Measurements from ENCODE around the gene RNF138. TPM values are rescaled to one million over a fixed set of nuclear protein-coding genes. Genes with fewer than 3 reads are reported as not detected.
A peak's percentile ranks its signal among the peaks of the same experiment; 100 is the strongest.

Gene RNF138
- total RNA-seq, 2 experiments from 2014 or later = 64.6 to 67.0 TPM

DNA sequence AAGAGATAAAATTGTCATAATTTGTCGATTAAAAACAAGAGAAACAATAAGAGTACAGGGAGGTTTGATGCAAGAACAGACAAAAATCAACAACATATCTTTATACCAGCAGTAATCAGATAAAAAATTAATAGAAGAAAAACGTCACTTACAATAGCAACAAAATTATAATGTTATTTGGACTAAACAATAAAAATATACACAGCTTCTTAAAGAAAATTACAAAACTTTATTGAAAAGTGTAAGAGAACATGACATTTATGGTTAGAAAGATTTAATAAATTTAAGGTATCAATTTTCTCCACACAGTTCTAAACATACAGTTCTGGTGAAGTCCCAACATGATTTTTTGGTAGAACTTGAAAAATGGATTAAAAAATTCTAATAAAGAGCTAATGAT lies 12.8 kb downstream of the RNF138 start:
- Mint-ChIP-seq H3K4me3 (no peak overlapping the region), H3K9me3 (no peaks in the 10 kb centered on the region), H3K36me3 (ENCODE audit: low read depth) (peaks cover 43% of the 10 kb centered on the region), H3K27ac (no peak overlapping the region), H3K4me1 (peaks cover 31% of the 10 kb centered on the region), H3K27me3 (no peaks in the 10 kb centered on the region)
- no peak for DNase-seq
- ChIA-PET CTCF (no interaction called here), POLR2A (interaction anchor here (0.7 kb wide), 1 partner anchor 85 kb away, joined by 3 read pairs; no protein-coding TSS in a partner anchor)

DNA sequence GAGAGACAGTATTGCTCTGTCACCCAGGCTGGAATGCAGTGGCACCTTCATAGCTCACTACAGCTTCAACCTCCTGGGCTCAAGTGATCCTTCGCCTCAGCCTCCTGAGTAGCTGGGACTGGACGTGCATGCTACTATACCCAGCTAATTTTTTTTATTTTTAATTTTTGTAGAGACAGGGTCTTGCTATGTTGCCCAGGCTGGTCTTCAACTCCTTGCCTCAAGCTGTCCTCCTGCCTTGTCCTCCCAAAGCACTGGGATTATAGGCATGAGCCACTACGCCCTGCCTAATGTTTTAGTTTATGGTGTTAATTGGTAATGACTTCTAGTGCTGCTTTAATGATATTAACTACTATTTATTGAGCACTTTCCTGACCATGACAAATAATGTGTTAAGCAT lies 18.3 kb downstream of the RNF138 start:
- Mint-ChIP-seq H3K9me3 (no peaks in the 10 kb centered on the region), H3K27me3 (no peaks in the 10 kb centered on the region), H3K4me3 (no peak overlapping the region), H3K36me3 (ENCODE audit: low read depth) (peaks cover 42% of the 10 kb centered on the region), H3K4me1 (peaks cover 42% of the 10 kb centered on the region), H3K27ac (no peak overlapping the region)
- CTCF ChIA-PET = no interaction called here
- POLR2A ChIA-PET = no interaction called here
- DNase-seq = no peak

DNA sequence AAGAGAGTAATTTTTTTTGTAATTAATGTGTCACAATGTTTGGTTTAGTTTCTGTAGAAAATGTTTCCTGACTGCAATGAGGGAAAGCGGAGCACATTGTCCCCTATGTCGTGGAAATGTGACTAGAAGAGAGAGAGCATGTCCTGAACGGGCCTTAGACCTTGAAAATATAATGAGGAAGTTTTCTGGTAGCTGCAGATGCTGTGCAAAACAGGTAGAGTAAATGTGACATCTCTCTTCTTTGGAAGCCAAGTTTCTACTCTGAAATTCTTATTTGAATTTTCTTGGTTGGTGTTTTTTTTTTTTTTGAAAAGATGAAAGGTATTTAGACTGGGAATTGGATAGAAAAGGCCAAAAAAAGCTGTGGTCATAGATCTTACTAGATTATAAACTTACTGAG lies 20.0 kb downstream of the RNF138 start:
- H3K27me3 Mint-ChIP-seq = no peaks in the 10 kb centered on the region
- no peak overlapping the region for H3K4me3 Mint-ChIP-seq
- peaks cover 44% of the 10 kb centered on the region for H3K36me3 Mint-ChIP-seq (ENCODE audit: low read depth)
- H3K27ac Mint-ChIP-seq = peak overlapping the region; percentile 28
- peaks cover 32% of the 10 kb centered on the region for H3K4me1 Mint-ChIP-seq
- ChIA-PET CTCF (interaction anchor here (0.8 to 1.3 kb wide), 3 partner anchors 15 to 169 kb away, joined by 3 to 6 read pairs (median 3); partner anchors contain the start of genes RNF125 and TRAPPC8), POLR2A (interaction anchor here (1.6 kb wide), 1 partner anchor 18 kb away, joined by 6 read pairs; no protein-coding TSS in a partner anchor)
- no peak for DNase-seq
- H3K9me3 Mint-ChIP-seq = no peaks in the 10 kb centered on the region

DNA sequence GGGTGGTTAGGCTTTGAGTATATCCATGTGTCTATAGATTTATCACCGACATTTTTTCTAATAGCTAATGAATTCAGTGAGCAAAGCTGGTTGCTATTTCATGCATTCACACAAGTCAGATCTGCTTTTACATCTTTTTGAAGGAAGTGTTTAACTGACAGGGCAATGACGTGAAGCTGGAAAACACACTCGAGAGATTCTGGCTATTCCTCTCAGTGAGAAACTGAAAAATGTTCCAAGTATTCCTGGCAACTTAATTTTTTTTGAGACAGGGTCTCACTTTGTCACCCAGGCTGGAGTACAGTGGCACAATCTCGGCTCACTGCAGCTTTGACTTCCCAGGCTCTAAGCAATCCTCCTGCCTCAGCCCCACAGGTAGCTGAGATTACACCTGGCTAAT lies 21.2 kb downstream of the RNF138 start:
- H3K4me1 Mint-ChIP-seq = peaks cover 38% of the 10 kb centered on the region
- CTCF ChIA-PET = interaction anchor here (1.3 kb wide), 1 partner anchor 94 kb away, joined by 6 read pairs; the partner anchor contains the start of gene RNF125
- POLR2A ChIA-PET = interaction anchor here (1.6 kb wide), 1 partner anchor 20 kb away, joined by 6 read pairs; no protein-coding TSS in a partner anchor
- no peak overlapping the region for H3K4me3 Mint-ChIP-seq
- no peak overlapping the region for H3K27ac Mint-ChIP-seq
- DNase-seq = no peak
- H3K9me3 Mint-ChIP-seq = no peaks in the 10 kb centered on the region
- H3K27me3 Mint-ChIP-seq = no peaks in the 10 kb centered on the region
- peaks cover 50% of the 10 kb centered on the region for H3K36me3 Mint-ChIP-seq (ENCODE audit: low read depth)

DNA sequence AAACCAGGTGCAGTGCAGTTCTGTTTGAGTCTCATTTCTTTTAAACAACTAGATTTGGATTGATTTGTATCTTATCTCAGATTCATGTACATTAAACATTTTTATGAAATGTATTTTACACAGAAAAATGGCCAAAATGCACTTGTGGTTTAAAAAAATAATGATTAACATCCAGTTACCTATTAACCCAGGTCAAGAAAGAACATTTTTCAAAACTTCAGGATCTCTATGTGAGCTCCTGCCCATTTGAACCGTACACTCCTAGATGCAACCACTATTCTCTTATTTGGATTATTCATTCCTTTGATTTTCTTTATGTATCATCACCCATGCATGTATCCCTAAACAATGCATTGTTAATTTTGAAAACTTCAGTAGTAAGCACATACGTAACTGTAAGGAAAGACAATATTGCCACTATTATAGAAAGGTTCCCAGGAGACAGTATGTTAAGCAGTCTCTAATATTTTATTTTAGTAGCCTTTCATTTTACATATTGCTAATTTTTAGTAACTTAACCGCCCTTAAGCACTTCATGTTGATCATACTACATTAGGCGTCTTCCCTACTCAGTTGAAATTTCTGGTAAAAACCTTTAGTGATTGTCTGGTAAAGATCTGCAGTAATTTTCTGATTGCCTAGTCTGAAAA lies 22.7 kb downstream of the RNF138 start:
- Mint-ChIP-seq H3K36me3 (ENCODE audit: low read depth) (peaks cover 51% of the 10 kb centered on the region), H3K27me3 (no peaks in the 10 kb centered on the region), H3K9me3 (no peaks in the 10 kb centered on the region), H3K4me3 (no peak overlapping the region), H3K27ac (no peak overlapping the region), H3K4me1 (peaks cover 34% of the 10 kb centered on the region)
- POLR2A ChIA-PET = interaction anchor here (0.8 kb wide), 1 partner anchor 74 kb away, joined by 3 read pairs; no protein-coding TSS in a partner anchor
- CTCF ChIA-PET = no interaction called here
- DNase-seq = no peak

DNA sequence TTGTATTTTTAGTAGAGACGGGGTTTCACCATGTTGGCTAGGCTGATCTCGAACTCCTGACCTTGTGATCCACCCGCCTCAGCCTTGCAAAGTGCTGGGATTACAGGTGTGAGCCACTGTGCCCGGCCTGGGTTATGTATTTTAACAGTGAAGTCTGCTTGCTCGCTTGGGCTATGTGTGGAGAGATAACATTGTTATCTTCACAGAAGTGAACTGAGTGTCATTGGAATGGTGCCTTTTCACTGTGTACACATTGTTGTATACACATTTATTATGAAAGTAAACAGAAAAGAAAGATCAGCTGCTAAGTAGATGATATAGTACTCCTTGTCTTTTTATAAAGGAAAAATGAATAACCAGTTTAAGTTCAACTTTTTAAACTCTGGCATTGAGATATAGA lies 30.4 kb downstream of the RNF138 start:
- CTCF ChIA-PET = no interaction called here
- no peak overlapping the region for H3K4me3 Mint-ChIP-seq
- H3K36me3 Mint-ChIP-seq (ENCODE audit: low read depth) = peaks cover 44% of the 10 kb centered on the region
- POLR2A ChIA-PET = interaction anchor here (1.5 kb wide), 1 partner anchor 179 kb away, joined by 4 read pairs; the partner anchor contains the start of gene TRAPPC8
- no peaks in the 10 kb centered on the region for H3K9me3 Mint-ChIP-seq
- DNase-seq = no peak
- H3K27ac Mint-ChIP-seq = no peak overlapping the region
- peaks cover 13% of the 10 kb centered on the region for H3K4me1 Mint-ChIP-seq
- H3K27me3 Mint-ChIP-seq = no peaks in the 10 kb centered on the region

DNA sequence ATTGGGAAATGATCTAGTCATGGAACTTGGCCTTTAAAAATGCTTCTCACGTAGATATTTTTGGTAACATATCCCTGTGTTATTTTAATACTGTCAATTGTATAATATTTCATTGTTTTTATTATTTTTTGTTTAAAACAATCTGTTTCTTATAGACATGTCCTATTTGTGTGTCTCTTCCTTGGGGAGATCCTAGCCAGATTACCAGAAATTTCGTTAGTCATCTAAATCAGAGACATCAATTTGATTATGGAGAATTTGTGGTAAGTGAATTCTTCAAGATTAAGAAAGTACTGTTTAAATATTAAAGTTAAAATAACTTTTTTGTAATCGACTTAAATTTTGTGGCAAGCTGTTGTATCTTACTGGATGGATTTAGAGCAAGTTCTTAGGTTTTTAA lies 34.9 kb downstream of the RNF138 start:
- no peak overlapping the region for H3K4me3 Mint-ChIP-seq
- no peaks in the 10 kb centered on the region for H3K9me3 Mint-ChIP-seq
- CTCF ChIA-PET = no interaction called here
- H3K4me1 Mint-ChIP-seq = peaks cover 2% of the 10 kb centered on the region
- no peaks in the 10 kb centered on the region for H3K27me3 Mint-ChIP-seq
- H3K27ac Mint-ChIP-seq = no peak overlapping the region
- POLR2A ChIA-PET = no interaction called here
- peaks cover 41% of the 10 kb centered on the region for H3K36me3 Mint-ChIP-seq (ENCODE audit: low read depth)
- DNase-seq = no peak

DNA sequence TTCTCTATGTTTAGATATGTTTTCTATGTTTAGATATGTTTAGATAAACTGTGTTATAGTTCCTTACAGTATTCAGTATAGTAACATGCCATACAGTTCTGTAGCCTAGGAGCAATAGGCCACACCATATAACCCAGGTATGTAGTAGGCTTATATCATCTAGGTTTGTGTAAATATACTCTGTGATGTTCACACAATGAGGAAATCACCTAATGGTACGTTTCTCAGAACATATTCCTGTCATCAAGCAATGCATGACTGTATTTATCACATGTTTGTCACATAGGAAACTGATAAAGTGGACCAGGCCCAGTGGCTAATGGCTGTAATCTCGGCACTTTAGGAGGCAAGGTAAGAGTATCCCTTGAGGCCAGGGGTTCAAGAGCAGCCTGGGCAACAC lies 44.0 kb downstream of the RNF138 start:
- CTCF ChIA-PET = interaction anchor here (0.6 to 0.8 kb wide), 3 partner anchors 10 to 22 kb away, joined by 3 to 6 read pairs (median 4); no protein-coding TSS in a partner anchor

DNA sequence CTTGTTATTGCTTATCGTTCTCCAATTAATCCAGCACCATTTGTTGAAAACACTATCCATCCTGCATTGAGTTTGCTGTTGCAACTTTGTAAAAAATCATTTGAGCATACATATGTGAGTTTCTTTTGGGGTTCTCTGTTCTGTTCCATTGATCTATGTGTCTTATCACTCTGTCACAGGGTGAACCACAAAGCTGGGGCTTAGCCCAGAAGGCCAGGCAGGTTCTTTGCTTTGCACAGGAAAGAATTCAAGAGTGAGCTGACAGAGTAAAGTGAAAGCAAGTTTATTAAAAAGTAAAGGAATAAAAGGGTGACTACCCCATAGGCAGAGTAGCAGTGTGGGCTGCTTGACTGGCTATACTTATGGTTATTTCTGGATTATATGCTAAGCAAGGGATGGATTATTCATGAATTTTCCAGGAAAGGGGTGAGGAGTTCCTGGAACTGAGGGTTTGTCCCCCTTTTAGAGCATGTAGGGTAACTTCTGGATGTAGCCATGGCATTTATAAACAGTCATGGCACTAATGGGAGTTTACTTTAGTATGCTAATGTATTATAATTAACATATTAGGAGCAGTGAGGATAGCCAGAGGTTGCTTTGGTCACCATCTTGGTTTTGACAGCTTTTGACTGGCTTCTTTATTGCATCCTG lies 46.8 kb downstream of the RNF138 start:
- Mint-ChIP-seq H3K36me3 (ENCODE audit: low read depth) (peaks cover 3% of the 10 kb centered on the region), H3K27ac (no peak overlapping the region), H3K27me3 (no peaks in the 10 kb centered on the region), H3K4me1 (peaks cover 4% of the 10 kb centered on the region), H3K9me3 (no peaks in the 10 kb centered on the region), H3K4me3 (no peak overlapping the region)
- no peak for DNase-seq
- POLR2A ChIA-PET = interaction anchor here (0.8 to 1.3 kb wide), 3 partner anchors 15 to 119 kb away, joined by 3 read pairs; partner anchors contain the start of gene RNF138
- CTCF ChIA-PET = no interaction called here

More for the DNA sequence above, 44.0 kb downstream of the RNF138 start:
- peaks cover 14% of the 10 kb centered on the region for H3K36me3 Mint-ChIP-seq (ENCODE audit: low read depth)
- DNase-seq = no peak
- H3K4me1 Mint-ChIP-seq = peaks cover 3% of the 10 kb centered on the region
- no peak overlapping the region for H3K4me3 Mint-ChIP-seq
- no peak overlapping the region for H3K27ac Mint-ChIP-seq
- no peaks in the 10 kb centered on the region for H3K27me3 Mint-ChIP-seq
- no peaks in the 10 kb centered on the region for H3K9me3 Mint-ChIP-seq
- POLR2A ChIA-PET = no interaction called here

DNA sequence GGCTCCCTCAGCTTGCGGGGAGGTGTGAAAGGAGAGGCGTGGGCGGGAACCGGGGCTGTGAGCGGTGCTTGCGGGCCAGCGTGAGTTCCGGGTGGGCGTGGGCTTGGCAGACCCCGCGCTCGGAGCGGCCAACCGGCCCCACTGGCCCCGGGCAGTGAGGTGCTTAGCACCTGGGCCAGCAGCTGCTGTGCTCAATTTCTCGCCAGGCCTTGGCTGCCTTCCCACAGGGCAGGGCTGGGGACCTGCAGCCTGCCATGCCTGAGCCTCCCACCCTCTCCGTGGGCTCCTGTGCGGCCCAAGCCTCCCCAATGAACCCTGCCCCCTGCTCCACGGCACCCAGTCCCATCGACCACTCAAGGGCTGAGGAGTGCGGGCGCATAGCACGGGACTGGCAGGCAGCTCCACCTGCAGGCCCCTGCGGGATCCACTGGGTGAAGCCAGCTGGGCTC lies 48.2 kb downstream of the RNF138 start:
- DNase-seq = no peak
- Mint-ChIP-seq H3K4me3 (no peak overlapping the region), H3K9me3 (no peaks in the 10 kb centered on the region), H3K27me3 (peaks cover 4% of the 10 kb centered on the region), H3K4me1 (peaks cover 7% of the 10 kb centered on the region), H3K36me3 (ENCODE audit: low read depth) (peaks cover 3% of the 10 kb centered on the region), H3K27ac (no peak overlapping the region)
- ChIA-PET CTCF (interaction anchor here (0.8 to 1.2 kb wide), 2 partner anchors 13 to 120 kb away, joined by 3 read pairs; no protein-coding TSS in a partner anchor), POLR2A (interaction anchor here (0.9 to 1.3 kb wide), 3 partner anchors 32 to 120 kb away, joined by 3 to 4 read pairs (median 3); partner anchors contain the start of gene RNF138)

DNA sequence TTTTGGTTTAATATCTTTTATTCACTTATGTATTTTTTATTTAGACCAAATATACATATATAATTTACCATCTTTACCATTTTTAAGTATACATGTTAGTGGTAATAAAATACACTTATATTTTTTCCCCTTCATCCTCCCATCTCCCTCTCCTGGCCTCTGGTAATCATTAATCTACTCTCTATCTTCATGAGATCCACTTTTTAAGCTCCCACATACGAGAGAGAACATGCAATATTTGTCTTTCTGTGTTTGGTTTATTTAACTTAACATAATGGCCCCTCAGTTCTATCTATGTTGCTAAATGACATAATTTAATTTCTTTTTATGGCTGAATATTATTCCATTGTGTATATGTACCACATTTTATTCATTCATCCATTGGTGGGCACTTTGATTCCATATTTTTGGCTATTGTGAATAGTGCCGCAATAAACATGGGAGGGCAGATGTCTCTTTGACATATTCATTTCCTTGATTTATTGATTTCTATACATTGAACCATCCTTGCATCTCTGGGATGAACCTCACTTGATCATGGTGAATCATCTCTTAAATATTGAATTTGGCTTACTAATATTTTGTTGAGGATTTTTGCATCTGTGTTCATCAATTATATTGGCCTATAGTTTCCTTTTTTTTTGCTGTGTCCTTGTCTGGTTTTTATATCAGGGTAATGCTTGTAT lies 56.7 kb downstream of the RNF138 start:
- no peaks in the 10 kb centered on the region for H3K9me3 Mint-ChIP-seq
- peaks cover 15% of the 10 kb centered on the region for H3K4me1 Mint-ChIP-seq
- H3K4me3 Mint-ChIP-seq = no peak overlapping the region
- no peaks in the 10 kb centered on the region for H3K36me3 Mint-ChIP-seq (ENCODE audit: low read depth)
- ChIA-PET POLR2A (no interaction called here), CTCF (interaction anchor here (1.0 to 1.2 kb wide), 2 partner anchors 9 to 10 kb away, joined by 3 to 4 read pairs; no protein-coding TSS in a partner anchor)
- peaks cover 28% of the 10 kb centered on the region for H3K27me3 Mint-ChIP-seq
- no peak for DNase-seq
- H3K27ac Mint-ChIP-seq = no peak overlapping the region

DNA sequence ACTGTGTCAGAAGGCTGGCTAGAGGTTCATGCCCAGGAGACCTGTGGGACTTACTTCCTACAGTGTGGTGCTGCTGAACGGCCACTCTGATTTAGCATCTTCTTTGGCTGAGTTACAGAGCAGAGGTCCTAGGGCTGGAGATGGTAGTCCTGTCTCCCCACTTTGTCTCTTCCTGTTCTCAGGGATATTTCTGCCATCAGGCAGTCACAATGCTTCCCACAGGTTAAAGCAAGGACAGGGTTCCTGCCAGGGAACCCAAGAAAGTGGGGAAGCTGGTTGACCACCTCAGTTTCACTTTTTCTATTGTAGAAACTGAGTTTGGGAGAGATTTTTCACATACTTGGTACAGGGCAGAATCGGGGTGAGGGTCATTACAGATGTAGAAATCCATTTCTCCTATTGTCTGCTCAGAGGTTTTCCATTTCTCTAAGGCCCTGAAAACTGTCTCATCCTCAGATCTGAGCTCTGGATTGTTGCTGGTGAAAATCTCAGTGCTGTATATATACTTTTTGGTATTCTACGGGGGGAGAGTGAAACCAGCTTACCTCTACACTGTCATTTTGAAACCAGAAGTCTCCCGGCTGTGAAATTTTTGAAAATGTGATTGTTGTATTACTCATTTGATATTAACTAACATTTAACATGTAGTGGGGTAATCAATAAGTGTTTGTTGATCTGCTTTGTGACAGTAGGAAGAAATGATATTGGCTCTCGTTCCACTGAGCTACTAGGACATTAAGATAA lies 61.2 kb downstream of the RNF138 start:
- no peak overlapping the region for H3K27ac Mint-ChIP-seq
- H3K4me3 Mint-ChIP-seq = no peak overlapping the region
- CTCF ChIA-PET = interaction anchor here (0.6 to 1.3 kb wide), 4 partner anchors 13 to 398 kb away, joined by 3 to 10 read pairs (median 4); partner anchors contain the start of gene GAREM1

More for the DNA sequence above, 61.2 kb downstream of the RNF138 start:
- Mint-ChIP-seq H3K4me1 (peaks cover 14% of the 10 kb centered on the region), H3K27me3 (peaks cover 33% of the 10 kb centered on the region), H3K36me3 (ENCODE audit: low read depth) (no peaks in the 10 kb centered on the region), H3K9me3 (peaks cover 4% of the 10 kb centered on the region)
- POLR2A ChIA-PET = interaction anchor here (1.0 kb wide), 2 partner anchors 15 to 68 kb away, joined by 3 read pairs; no protein-coding TSS in a partner anchor
- no peak for DNase-seq
